K562 (cell line): ENCODE measurements around the gene CTNNBL1. TPM values are rescaled to one million over a fixed set of nuclear protein-coding genes. Genes with fewer than 3 reads are reported as not detected.

Experiments used
- C11orf30 ChIP-seq: fragments of 450-650 bp; IDR thresholded peaks from 2 replicates; pipeline ENCODE4 v1.6.1; 2016; ENCODE audit warnings: low read depth, mild to moderate bottlenecking
- CBFA2T2 ChIP-seq: fragments of 450-650 bp; conservative IDR thresholded peaks from 2 replicates; pipeline ENCODE4 v1.6.1; 2017; ENCODE audit warnings: mild to moderate bottlenecking
- CEBPB ChIP-seq: fragments of 450-650 bp; IDR thresholded peaks from 2 replicates; pipeline ENCODE4 v1.6.1; 2016; ENCODE audit warnings: missing genetic modification characterization, missing compliant biosample characterization
- MEIS2 ChIP-seq: fragments of 450-650 bp; IDR thresholded peaks from 2 replicates; pipeline ENCODE4 v1.6.1; 2014; ENCODE audit warnings: mild to moderate bottlenecking; ENCODE audit not compliant: partially characterized antibody
- PHB ChIP-seq: fragments of 250-450 bp; sonication (Bioruptor Pico); IDR thresholded peaks from 2 replicates; pipeline ENCODE4 v1.5.0; 2021
- POLR3A ChIP-seq: IDR thresholded peaks from 2 replicates; pipeline ENCODE4 v1.6.1; 2011; ENCODE audit warnings: borderline replicate concordance, mild to moderate bottlenecking, moderate library complexity; ENCODE audit not compliant: insufficient read length, insufficient read depth; ENCODE audit errors: extremely low read depth
- TAL1 ChIP-seq: fragments of 450-650 bp; IDR thresholded peaks from 2 replicates; pipeline ENCODE4 v1.6.1; 2016; ENCODE audit warnings: mild to moderate bottlenecking
- USF2 ChIP-seq: sonication (generic); formaldehyde crosslinking; IDR thresholded peaks from 2 replicates; pipeline ENCODE4 v1.5.0; 2020; ENCODE audit warnings: missing genetic modification reagents
- ZNF316 ChIP-seq: fragments of 450-650 bp; IDR thresholded peaks from 2 replicates; pipeline ENCODE4 v1.6.1; 2016
- ZNF655 ChIP-seq: fragments of 250-450 bp; sonication (Bioruptor Pico); IDR thresholded peaks from 2 replicates; pipeline ENCODE4 v1.5.0; 2021
- ZSCAN32 ChIP-seq: fragments of 450-650 bp; formaldehyde crosslinking; IDR thresholded peaks from 2 replicates; pipeline ENCODE4 v1.4.0; 2020; ENCODE audit warnings: mild to moderate bottlenecking, moderate library complexity
- polyA plus RNA-seq, 8 experiments: library from polyadenylated mRNA; depleted of rRNA in 4 of 8; stranded (reverse) in 5 of 8; unstranded in 3 of 8; fragments of >200 nt; fragmentation: Nextera tagmentation in 2 of 8; fragmentation: Illumina TruSeq in 1 of 8; extraction: Ambion mirVana in 2 of 8; extraction: Trizol in 1 of 8; gene quantifications; 2 replicates each; pipeline versions ENCODE4 v1.2.1 to v1.2.3, GENCODE V29; 2011 to 2014; ENCODE audit warnings: inconsistent platforms in 1 of 8, missing spikeins in 1 of 8
- total RNA-seq, 7 experiments: library from RNA; depleted of rRNA in 6 of 7; stranded (reverse); fragments of >200 nt in 6 of 7; fragmentation: Illumina TruSeq in 2 of 7; extraction: Trizol in 2 of 7; gene quantifications; 2 replicates each; pipeline versions ENCODE4 v1.2.1 to v1.2.3, GENCODE V29; 2011 to 2021; ENCODE audit warnings: low replicate concordance in 1 of 7
- TF ChIP-seq, protein P1 (sequence below), 2 experiments: IDR thresholded peaks in 1 of 2; conservative IDR thresholded peaks in 1 of 2; 2 replicates each; pipeline ENCODE4 v1.6.1; 2016; ENCODE audit warnings: low read depth in 2 of 2, mild to moderate bottlenecking in 1 of 2, missing compliant biosample characterization in 1 of 2, missing genetic modification characterization in 1 of 2, moderate library complexity in 1 of 2
- TF ChIP-seq, protein P2 (sequence below): fragments of 450-650 bp; formaldehyde crosslinking; IDR thresholded peaks from 2 replicates; pipeline ENCODE4 v1.4.0; 2020; ENCODE audit warnings: mild to moderate bottlenecking, mixed read lengths
- TF ChIP-seq, protein P3 (sequence below): sonication (generic); IDR thresholded peaks from 2 replicates; pipeline ENCODE4 v1.6.1; 2016

Gene CTNNBL1
- total and polyA plus RNA-seq, 9 of the 15 experiments (the other 6 are each of a cell fraction or from before 2014, with no cell fraction given) = 32.4 to 85.6 (median 43.6) TPM

GRCh38 chr20:37711994-37712964 is 18.4 kb downstream of the CTNNBL1 start (continued):
- TF ChIP-seq C11orf30 (peak; percentile 9; the same call in 1 of the 2 replicates), USF2 (CRISPR knock-in tag) (no peak), TAL1 (peak; percentile 36; the same call in 1 of the 2 replicates), CBFA2T2 (0 out of 2 replicates have a peak, but pooled peaks have one; percentile 22), ZSCAN32 (CRISPR knock-in tag) (no peak), MEIS2 (peak; percentile 37), ZNF655 (no peak), PHB (CRISPR knock-in tag) (no peak), CEBPB (tag) (no peak), POLR3A (no peak), ZNF316 (peak; percentile 23; the same call in 1 of the 2 replicates)
- TF ChIP-seq, protein P1, sequence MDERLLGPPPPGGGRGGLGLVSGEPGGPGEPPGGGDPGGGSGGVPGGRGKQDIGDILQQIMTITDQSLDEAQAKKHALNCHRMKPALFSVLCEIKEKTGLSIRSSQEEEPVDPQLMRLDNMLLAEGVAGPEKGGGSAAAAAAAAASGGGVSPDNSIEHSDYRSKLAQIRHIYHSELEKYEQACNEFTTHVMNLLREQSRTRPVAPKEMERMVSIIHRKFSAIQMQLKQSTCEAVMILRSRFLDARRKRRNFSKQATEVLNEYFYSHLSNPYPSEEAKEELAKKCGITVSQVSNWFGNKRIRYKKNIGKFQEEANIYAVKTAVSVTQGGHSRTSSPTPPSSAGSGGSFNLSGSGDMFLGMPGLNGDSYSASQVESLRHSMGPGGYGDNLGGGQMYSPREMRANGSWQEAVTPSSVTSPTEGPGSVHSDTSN (CRISPR knock-in tag; IDR thresholded peaks at IDR 0.05; ENCODE audit: low read depth) = no peak
- TF ChIP-seq, protein P1 (tag; conservative IDR thresholded peaks at IDR 0.05; ENCODE audit: low read depth) = 0 out of 2 replicates have a peak, but pooled peaks have one; percentile 16
- TF ChIP-seq, protein P2, sequence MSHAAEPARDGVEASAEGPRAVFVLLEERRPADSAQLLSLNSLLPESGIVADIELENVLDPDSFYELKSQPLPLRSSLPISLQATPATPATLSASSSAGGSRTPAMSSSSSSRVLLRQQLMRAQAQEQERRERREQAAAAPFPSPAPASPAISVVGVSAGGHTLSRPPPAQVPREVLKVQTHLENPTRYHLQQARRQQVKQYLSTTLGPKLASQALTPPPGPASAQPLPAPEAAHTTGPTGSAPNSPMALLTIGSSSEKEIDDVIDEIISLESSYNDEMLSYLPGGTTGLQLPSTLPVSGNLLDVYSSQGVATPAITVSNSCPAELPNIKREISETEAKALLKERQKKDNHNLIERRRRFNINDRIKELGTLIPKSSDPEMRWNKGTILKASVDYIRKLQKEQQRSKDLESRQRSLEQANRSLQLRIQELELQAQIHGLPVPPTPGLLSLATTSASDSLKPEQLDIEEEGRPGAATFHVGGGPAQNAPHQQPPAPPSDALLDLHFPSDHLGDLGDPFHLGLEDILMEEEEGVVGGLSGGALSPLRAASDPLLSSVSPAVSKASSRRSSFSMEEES (CRISPR knock-in tag) = no peak
- TF ChIP-seq, protein P3, sequence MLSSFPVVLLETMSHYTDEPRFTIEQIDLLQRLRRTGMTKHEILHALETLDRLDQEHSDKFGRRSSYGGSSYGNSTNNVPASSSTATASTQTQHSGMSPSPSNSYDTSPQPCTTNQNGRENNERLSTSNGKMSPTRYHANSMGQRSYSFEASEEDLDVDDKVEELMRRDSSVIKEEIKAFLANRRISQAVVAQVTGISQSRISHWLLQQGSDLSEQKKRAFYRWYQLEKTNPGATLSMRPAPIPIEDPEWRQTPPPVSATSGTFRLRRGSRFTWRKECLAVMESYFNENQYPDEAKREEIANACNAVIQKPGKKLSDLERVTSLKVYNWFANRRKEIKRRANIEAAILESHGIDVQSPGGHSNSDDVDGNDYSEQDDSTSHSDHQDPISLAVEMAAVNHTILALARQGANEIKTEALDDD = 0 out of 2 replicates have a peak, but pooled peaks have one; percentile 19
